ENCODE measurements around the gene RNASE12.

The RNASE12 gene

GRCh38 chr14:20556500-20557211, 34.5 kb downstream of the RNASE12 start:
- no peak overlapping the region for H3K27ac ChIP-seq
- TF ChIP-seq CTCF (conservative IDR thresholded peaks at IDR 0.05), result no peak
- no peak for TF ChIP-seq ZFX (IDR thresholded peaks at IDR 0.05)

DNA sequence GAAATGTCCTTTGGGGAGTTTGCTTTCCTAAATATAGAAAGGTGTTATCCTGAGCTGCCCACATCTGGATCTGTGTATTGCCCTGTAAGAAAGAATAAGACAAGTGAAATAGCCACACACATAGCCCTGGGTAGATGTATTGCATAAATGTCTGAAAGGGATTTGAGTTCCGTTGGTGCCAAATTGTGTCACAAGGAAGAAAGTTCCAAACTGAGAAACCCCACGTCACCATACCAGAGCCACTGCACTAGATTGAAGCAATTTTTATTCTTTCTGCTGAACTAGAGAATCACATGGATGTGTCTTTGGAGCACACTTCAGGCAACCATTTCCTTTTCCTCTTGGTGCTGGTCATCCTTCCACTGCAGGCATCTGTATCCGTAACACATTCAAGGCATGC, 35.3 kb downstream of the RNASE12 start:
- TF ChIP-seq ZFX (IDR thresholded peaks at IDR 0.05) (no peak), CTCF (conservative IDR thresholded peaks at IDR 0.05) (no peak)
- no peak overlapping the region for H3K27ac ChIP-seq

DNA sequence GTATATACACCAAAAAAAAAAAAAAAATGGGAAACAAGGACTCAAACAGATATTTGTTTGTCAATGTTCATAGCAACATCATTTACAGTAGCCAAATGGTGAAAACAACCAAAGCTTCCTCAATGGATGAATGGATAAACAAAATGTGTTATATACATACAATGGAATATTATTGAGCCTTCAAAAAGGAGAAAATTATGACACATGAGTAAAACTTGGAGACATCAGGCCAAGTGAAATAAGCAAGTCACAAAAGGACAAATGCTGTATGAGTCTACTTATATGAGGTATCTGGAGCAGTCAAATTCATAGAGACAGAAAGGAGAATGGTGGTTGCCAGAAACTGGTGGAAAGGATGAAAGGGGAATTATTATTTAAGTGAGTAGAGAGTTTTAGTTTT, 38.2 kb downstream of the RNASE12 start:
- H3K27ac ChIP-seq, result no peak overlapping the region
- TF ChIP-seq ZFX (IDR thresholded peaks at IDR 0.05), result no peak
- TF ChIP-seq CTCF (conservative IDR thresholded peaks at IDR 0.05), result no peak

GRCh38 chr14:20551606-20552005, 39.6 kb downstream of the RNASE12 start:
- H3K27ac ChIP-seq, result no peak overlapping the region
- no peak for TF ChIP-seq CTCF (conservative IDR thresholded peaks at IDR 0.05)
- no peak for TF ChIP-seq ZFX (IDR thresholded peaks at IDR 0.05)

GRCh38 chr14:20550926-20551325, 40.2 kb downstream of the RNASE12 start:
- no peak overlapping the region for H3K27ac ChIP-seq
- TF ChIP-seq CTCF (conservative IDR thresholded peaks at IDR 0.05) (no peak), ZFX (IDR thresholded peaks at IDR 0.05) (no peak)

DNA sequence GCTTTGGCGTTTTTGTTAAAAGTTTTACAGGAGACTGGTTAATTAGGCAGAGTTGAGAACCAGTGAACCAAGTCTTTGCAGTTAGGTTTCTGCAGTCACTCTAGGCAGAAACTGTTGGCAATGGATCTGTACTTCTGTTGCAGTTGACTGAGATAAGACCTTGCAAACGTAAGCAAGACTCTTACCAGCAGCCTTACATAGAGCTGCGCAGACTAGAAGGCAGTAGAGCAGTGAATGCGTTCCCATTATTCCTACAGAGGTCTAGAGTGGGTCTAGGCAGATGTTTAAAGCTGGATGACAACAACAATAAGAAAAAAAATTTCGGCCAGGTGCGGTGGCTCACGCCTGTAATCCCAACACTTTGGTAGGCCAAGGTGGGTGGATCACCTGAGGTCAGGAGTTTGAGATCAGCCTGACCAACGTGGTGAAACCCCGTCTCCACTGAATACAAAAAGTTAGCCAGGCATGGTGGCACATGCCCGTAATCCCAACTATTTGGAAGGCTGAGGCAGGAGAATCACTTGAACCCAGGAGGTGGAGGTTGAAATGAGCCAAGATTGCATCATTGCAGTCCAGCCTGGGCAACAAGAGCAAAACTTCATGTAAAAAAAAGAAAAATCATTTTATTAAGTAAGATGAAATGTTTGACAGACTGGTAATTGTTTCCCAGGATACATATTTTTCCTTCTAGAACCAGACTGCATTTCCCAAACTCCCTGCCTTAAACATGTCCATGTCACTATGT, 42.6 kb downstream of the RNASE12 start:
- no peak for TF ChIP-seq CTCF (conservative IDR thresholded peaks at IDR 0.05)
- no peak for TF ChIP-seq ZFX (IDR thresholded peaks at IDR 0.05)

DNA sequence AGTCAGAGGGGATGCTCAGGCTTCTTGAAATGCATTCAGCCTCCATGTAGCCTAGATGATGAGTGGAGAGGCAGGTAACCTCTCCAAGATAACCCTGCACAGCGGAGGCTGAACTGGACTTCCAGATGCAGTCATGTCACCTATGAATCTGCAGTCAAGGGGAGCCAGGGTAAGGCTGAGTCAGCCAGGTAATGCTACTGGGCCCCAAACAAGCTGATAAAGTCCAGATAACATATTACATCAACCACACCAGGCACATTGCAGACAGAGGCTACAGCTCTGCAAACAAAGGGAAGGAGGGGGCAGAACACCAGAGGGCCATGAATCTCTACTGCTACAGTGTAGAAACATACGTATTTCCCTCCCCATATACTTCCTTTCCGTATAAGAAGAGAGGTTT, 44.3 kb downstream of the RNASE12 start:
- no peak overlapping the region for H3K27ac ChIP-seq
- TF ChIP-seq CTCF (conservative IDR thresholded peaks at IDR 0.05) (no peak), ZFX (IDR thresholded peaks at IDR 0.05) (no peak)

More for the DNA sequence above, 42.6 kb downstream of the RNASE12 start:
- no peak overlapping the region for H3K27ac ChIP-seq
